ENCODE results near the gene LMAN2L. TPM values are rescaled to one million over a fixed set of nuclear protein-coding genes. Genes with fewer than 3 reads are reported as not detected.

The LMAN2L gene
- 13.2 and 14.3 TPM in 2 replicates for total RNA-seq (2014; rRNA removed; shearing (Covaris generic))
- 9.8 and 20.2 TPM in 2 replicates for polyA plus RNA-seq (2014; cell fraction: nucleus; rRNA removed)

GRCh38 chr2:96739633-96740428 is at the start of gene LMAN2L:
Gene LMAN2L (minus strand): TSS chr2:96740064. CDS start chr2:96740040, 24 bp downstream.
- peak; percentile 97 for DNase-seq (ENCODE audit: extremely low read depth, low read depth)

GRCh38 chr2:96789245-96789617 is 49.4 kb upstream of the LMAN2L start:
- DNase-seq (ENCODE audit: extremely low read depth, low read depth), result no peak

GRCh38 chr2:96788442-96789244 is 48.8 kb upstream of the LMAN2L start:
- DNase-seq (ENCODE audit: extremely low read depth, low read depth), result no peak

- no peak for DNase-seq (ENCODE audit: extremely low read depth, low read depth)
Measured at GRCh38 chr2:96787411-96787810, 47.5 kb upstream of the LMAN2L start.

GRCh38 chr2:96783388-96783787 is 43.5 kb upstream of the LMAN2L start:
- no peak for DNase-seq (ENCODE audit: extremely low read depth, low read depth)

- no peak for DNase-seq (ENCODE audit: extremely low read depth, low read depth)
Measured at GRCh38 chr2:96775160-96775559, 35.3 kb upstream of the LMAN2L start.

GRCh38 chr2:96773922-96774321 is 34.1 kb upstream of the LMAN2L start:
- DNase-seq (ENCODE audit: extremely low read depth, low read depth), result no peak

- DNase-seq (ENCODE audit: extremely low read depth, low read depth), result no peak
Measured at GRCh38 chr2:96772903-96773671, 33.2 kb upstream of the LMAN2L start.

- no peak for DNase-seq (ENCODE audit: extremely low read depth, low read depth)
Measured at GRCh38 chr2:96771796-96772618, 32.1 kb upstream of the LMAN2L start.

GRCh38 chr2:96770442-96771202 is 30.8 kb upstream of the LMAN2L start:
- DNase-seq (ENCODE audit: extremely low read depth, low read depth), result no peak

GRCh38 chr2:96769814-96770213 is 29.9 kb upstream of the LMAN2L start:
- DNase-seq (ENCODE audit: extremely low read depth, low read depth), result no peak

GRCh38 chr2:96768083-96768561 is 28.3 kb upstream of the LMAN2L start:
- no peak for DNase-seq (ENCODE audit: extremely low read depth, low read depth)

- no peak for DNase-seq (ENCODE audit: extremely low read depth, low read depth)
Measured at GRCh38 chr2:96767135-96767871, 27.4 kb upstream of the LMAN2L start.

- no peak for DNase-seq (ENCODE audit: extremely low read depth, low read depth)
Measured at GRCh38 chr2:96764253-96764637, 24.4 kb upstream of the LMAN2L start.

GRCh38 chr2:96763511-96764252 is 23.8 kb upstream of the LMAN2L start:
- no peak for DNase-seq (ENCODE audit: extremely low read depth, low read depth)

- no peak for DNase-seq (ENCODE audit: extremely low read depth, low read depth)
Measured at GRCh38 chr2:96762529-96763311, 22.9 kb upstream of the LMAN2L start.

Measured in NCI-H460 (cell line).